ENCODE data around the gene KRT75.
"Not testable (repeated sequence)": the region's sequence is repeated elsewhere in the genome, so short reads cannot be mapped to it uniquely, and the experiment has no call there.

Gene KRT75

DNA sequence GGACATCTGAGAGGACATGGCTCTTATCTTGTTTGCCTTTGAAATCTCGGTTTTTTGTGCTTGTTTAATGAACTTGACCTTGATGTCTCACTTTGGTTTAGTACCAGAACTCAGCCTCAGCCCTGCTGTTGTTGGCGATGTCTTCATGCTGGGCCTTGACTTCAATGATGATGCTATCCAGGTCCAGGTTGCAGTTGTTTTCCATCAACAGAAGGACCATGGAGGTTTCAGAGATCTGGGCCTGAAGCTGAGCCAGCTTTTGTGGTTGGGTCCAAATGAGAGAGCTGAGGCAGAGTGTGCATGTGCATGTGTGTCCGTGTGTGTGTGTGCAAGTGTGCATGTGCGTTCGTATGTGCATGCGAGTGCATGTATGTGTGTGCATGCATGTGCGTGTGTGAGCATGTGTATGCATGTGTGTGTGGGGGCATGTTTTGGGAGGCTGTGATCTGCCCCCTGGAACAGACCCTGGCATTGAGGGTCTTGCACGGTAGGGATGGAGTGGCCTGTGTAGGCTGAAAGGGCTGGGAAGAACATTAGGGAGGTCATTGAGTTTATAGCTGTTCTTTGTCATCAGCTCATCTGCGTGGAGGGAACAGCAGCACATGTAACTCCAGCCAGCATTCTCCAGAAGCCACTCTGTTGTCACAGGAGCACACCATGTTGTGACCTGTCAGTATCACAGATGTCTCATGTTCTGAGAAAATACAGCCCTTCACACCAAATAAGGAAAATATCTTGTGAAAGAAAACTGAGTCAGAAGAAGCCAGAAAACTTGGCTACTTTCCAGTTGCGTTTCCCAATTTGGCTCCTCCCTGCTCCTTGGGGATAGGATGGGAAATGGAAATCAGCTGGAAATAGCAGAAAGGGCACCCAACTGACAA, 18.1 kb downstream of the KRT75 start:
- DNase-seq: no peak

DNA sequence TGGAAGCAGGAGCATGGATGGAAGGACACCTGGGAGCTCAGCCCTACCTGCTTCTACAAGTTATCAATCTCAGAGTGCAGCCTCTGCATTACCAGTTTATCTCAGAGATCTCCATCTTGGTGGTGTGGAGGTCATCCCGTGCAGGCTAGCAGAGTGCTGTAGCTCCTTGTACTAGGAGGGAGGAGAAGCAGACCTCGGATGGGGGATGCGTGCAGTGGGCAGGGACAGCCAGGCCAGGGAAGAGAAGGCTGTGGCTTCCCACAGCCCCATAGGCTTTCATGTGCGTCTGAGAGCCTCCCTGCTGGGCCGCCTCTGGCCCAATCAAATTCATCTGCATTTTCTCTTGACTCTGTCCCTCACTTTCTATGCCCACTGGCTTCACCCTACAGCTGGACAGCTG, 19.2 kb downstream of the KRT75 start:
- no peak for DNase-seq

DNA sequence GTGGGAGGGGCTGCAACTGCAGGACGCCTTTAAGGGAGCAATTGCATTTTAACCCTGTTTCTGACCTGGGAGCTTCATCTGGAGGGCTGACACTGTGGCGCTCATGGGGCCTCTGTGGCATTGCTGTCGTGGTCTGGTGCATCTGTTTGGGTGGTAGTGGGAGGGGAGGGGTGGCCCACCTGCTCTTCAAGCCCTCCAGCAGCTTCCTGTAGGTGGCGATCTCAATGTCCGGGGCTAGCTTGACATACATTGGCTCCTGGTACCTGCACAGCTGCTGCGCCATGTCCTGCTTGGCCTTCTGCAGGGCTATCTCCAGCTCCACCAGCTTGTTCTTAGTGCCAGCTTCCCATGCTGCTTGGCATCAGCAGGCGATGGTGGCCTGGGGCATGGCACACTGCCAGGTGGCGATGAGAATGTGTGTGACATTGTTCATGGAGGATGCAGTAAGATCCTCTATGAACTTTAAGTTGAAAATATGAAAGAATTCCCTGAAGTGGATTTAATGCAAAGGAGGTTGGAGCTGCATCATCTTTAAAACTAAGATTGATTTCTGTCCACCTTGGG, 20.3 kb downstream of the KRT75 start:
- no peak for DNase-seq

DNA sequence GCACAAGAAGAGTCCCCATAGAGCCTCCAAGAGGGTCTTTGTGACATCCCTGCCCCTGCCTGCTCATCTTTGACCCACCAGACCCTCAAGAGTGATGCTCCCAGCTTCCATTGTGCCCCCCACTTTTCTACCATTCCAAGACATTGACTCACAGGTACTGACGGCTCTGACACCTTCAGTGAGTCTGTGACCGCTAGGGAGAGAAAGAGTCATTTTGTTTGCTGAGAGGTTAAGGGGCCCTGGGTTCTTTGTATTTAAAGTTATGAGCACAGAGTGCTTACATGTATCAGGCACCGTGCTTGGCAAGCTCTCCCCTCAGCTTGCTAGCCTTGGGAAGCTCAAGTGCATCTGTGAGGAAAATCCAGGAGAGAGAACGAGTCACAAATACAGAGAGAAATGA, 21.0 kb downstream of the KRT75 start:
- DNase-seq: no peak

DNA sequence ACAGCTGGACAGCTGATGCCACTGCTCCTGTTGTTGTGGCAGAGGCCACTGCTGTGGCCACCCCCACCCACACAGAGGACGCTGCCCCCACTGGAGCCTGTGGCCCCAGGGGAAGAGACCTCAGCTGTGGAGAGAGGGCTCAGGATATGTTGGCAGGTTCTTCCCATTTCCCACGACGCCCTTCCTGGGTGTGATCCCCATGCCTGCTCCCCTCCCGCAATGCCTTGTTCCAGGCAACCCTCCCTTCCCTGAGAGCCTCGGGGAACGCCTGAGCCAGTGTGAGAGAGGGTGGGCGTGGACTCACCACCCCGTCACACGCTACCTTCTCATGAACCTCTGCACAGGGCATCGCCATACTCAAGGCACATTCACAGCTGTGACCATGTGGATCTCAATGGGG, 22.4 kb downstream of the KRT75 start:
- DNase-seq: no peak

DNA sequence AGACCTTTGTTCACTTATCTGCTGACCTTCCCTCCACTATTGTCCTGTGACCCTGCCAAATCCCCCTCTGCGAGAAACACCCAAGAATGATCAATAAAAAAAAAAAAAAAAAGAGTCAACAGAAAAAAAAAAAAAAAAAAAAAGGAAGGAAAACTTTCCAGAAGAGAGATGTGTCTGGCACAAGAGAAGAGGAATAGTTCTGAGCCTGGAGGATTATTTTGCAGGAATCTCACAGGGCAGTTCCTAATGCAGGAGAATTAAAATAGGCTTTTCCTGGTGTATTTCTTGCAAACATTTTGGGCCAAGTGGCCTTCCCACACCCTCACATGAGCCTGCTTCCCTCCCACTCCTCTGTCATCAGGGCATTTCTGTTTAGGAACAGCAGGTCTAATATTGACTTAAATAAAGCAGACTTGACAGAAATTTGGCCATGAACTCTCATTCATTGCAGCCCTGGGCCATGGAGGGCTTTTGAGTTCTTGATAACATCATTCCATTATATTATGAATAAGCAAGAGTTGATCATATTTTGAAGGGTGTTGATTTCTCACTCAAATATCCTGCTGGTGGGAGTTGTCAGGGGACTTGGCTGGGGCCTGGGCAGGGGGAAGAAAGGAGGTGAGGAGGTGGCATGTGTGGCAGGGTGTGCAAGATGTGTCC, 23.5 kb downstream of the KRT75 start:
- not testable (repeated sequence) for DNase-seq

DNA sequence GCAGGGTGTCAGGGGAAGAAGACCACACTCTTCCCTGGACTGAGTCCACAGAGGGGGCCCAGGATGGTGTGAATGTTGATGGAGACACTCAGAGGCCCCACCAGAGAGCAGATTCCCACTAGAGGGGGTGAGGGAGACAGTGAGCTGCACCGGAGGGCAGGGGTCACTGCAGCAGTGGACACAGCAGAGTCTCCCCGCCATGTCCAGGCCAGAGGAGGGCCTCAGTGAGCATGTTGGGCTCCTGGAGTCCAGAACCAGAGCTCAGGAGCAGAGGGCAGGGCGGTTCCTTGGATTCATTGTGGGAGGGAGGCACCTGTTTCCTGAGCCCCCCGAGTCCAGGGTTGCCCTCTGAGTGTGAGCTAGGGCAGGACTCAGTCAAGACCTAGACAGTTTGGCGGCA, 26.3 kb downstream of the KRT75 start:
- DNase-seq: no peak

DNA sequence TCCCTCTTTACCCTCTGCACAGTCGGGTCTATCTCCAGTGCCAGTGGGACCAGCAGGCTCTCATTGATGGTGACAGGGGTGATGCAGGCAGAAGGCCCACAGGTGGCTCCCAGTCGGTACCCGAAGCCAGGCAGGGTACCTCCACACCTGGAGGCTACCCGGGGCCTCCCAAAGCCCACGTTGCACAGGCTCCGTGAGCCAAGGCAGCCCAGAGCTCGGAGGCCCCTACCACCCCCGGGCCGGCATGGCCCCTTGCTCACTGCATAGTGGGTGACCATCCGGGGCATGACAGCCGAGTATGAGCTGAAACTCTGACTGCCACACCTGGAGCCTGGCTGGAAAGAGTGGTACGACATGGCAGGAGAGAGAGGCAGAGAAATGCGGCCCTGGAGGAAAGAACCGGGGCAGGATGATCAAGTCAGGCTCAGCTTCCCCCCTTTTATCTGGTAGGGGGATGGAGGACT, 28.2 kb downstream of the KRT75 start, which contains the start of gene KRT82:
Gene KRT82 (minus strand): TSS at position 414 of the 464 bp plus-strand sequence. CDS start 58 bp downstream, at position 356.
- DNase-seq: no peak

DNA sequence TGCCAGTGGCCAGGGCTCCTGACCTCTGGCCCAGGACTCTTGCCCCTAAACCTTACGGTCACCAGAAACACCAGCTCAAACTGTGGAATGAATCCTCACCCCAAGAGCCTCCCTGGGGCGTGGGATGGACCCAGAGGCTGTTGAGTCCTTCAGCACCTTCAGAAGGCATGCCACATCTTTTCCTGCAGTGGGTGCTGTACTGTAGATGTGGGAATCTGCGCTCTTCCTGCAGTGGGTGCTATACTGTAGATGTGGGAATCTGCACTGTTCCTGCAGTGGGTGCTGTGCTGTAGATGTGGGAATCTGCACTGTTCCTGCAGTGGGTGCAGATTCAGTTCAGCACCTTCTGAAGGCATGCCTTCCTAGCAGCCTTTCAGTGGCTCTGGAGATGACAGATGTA, 29.2 kb downstream of the KRT75 start:
- DNase-seq: no peak

DNA sequence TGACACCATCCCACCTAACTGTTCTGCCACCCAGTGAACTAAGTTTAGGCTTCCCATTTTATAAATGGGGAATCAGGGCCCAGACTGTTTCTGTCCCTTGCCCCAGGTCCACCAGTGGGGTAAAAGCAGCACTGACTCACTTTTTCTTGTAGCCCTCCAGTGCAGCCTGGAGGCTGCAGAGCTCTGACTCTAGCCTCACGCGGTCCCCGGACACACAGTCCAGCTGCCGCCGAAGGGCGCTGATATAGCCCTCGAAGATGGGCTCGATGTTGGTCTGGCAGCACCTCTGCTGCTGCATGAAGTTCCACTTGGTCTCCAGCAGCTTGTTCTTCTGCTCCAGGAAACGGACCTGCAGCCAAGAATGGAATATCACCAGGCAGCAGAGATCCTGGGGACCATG, 30.6 kb downstream of the KRT75 start:
- DNase-seq: no peak

DNA sequence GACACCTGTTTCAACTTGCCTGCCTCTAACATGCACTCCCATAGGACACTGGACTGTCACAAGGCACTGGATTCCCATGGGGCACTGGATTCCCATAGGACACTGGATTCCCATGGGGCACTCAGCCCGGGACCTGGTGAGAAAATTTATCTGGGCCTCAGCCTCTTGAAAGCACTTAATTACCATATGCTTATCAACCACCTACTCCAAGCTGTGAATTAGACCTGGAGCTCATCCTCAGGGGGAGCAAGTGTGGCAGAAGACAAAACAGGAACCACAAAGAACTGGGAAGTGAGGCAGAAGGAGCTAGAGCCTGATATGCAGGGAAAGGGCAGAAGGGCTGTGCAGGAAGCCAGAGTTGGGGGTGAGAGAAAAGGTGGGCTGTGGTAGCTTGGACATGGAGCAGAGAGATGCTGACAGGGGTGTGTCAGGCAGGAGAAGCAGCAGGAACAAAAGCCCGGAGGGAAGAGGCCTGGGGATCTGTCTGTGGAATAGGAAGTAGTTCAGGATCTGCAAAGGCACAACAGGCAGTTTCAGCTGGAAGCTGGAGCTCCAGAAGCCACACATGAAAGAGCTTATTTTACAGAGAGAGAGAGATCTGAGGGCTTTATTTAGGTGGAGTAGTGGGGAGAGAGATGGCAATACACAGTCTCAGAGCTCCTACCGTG, 31.2 kb downstream of the KRT75 start:
- no peak for DNase-seq

DNA sequence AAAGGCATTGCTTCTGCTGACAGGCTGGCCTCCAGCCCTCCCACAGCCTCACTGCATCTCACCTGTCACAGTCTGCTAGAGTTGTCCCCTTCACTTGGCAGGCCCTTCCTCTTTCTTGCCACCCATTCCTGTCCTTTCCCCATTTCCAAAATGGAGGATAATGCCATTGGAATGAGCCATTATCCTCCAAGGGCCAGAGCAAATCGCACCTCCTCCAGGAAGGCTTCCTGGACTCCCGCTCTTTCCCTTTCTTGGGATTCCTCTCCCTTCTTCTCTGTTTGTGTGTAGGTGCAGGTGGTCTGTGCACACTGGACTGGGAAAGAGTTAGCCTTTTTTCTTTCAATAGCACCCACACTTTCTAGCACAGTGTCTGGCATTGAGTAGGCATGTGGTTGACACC, 31.8 kb downstream of the KRT75 start:
- DNase-seq: no peak

DNA sequence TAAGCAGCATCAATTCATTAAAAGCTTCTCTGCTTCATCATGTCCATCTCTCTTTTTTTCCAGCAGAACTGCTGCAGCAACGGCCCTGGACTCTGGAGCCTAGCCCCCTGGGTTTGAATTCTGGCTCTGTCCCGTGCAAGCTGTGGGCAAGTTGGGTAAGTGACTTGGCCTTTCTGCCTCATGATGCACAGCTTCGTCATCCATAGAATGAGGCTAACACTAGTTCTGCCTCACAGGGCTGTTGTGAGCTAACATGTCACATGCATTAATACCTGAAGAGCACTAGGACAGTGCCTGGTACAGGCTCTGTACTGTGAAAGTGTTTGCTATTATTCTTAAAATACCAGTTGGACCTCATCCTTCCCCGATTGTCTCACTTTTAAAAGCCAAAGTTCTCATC, 32.2 kb downstream of the KRT75 start:
- no peak for DNase-seq

DNA sequence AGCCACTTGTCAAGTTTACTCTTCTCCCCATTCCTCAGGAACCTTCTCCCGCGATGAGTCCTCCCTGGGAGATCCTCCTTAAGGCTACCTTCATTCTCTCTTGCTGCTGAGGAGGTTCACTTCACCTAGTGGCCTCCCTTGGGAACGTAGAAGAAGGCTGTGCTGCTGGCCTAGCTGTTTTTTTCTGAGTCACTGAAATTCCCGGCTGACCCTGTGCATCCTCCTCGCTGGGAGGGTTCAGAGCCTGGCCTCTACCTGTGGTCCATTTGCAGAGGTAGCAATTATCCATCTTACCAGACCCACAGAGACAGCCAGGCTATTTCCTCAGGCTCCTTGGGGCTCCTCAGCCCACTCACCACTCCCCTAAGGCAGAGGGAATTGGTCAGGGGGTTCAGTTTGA, 32.6 kb downstream of the KRT75 start:
- no peak for DNase-seq

DNA sequence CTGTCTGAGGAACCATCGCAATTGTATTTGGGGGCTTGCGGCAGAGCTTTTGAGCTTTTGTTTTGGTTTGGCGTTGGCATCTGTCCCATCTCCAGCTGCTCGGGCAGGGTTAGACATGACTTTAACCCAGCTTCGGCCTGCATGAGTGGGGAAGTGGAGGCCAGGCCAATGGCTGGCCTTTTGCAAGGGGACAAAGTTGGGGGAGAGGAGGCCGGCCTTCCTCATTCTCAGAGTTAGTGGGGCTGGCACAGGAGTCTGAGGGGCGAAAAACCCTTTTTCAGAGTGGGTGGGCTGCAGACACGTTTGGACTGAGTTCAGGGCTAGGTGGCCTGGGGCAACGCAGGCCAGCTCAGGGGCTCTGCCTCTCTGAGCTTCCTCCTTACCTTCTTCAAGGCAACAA, 33.3 kb downstream of the KRT75 start:
- no peak for DNase-seq

DNA sequence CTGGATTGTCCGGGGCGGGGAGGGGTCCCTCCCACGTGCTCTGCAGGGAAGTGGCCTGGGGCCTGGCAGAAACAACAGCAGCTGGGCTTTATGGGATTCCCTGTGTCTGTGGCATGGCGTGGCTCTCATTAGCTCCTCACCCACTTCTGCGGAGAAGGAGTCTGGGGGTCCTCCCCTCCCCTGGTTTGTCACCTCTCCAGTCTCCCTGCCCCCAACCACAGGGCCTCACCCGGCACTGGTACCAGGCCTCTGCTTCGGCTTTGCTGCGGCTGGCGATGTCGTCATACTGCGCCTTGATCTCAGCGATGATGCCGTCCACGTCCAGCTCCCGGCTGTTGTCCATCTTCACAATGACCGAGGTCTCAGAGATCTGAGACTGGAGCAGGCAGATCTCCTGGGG, 34.4 kb downstream of the KRT75 start:
- DNase-seq: no peak

DNA sequence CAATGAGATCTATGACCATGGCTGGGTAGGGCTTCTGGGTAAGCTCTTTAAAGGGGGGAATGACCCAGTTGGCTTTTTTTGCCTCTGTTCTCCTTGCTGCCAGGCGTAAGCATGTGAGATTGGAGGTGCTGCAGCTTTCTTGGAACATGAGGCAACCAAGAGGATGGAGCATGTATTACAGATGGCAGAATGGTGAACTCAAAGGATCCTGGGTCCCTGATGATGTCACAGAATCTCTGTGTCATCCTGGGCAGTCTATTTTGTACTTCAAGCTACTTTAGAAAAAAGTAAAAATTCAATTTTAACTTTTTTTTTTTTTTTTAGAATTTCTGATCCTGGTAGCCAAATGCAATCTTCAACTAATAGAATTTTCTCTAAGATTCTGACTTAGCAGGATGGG, 36.0 kb downstream of the KRT75 start:
- no peak for DNase-seq

DNA sequence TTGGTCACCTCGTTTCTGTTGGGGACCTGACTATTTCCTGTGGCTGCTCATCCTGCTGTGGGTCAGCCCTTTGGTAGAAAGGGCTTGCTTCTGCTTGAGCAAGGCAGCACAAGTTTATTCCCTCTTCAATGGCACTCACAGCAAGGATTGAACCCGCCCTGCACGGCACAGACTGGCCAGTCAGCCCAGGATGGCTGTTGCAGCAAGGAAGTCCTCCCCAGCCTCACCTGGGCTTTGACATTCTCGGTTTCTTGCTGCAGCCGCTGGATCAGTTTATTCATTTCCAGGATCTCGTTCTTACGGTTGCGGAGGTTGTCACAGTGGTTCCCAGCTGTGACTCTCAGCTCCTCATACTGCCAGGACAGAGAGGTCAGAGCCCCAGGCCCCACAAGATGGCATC, 37.5 kb downstream of the KRT75 start:
- no peak for DNase-seq

DNA sequence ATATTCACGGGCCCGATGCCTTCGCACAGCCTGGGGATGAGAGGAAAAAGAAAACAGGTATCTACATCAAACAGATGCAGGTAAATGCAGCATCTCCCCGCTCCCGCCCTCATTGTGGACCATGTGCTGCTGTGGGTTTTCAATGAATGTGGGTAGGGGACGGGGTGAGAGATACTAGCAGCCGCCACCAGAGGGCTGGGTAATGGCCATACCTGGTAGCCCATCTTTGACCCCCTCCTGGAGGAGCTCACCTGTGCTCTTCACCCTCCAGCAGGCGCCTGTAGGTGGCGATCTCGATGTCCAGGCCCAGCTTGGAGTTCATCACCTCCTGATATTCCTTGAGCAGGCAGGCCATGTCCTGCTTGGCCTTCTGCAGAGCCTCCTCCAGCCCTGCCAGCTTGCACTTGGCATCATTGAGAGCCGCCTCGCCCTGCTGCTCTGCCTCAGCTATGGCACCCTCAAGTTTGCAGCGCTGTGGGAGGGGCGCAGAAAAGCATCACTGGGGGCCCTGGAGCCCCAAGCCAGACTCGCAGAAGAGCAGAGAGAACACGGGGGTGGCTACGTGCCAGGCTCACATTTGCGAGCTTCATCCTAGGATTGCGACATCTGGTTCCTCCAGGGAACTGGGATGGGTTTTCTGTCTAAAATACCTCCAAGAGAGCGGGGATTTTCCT, 38.3 kb downstream of the KRT75 start:
- no peak for DNase-seq

DNA sequence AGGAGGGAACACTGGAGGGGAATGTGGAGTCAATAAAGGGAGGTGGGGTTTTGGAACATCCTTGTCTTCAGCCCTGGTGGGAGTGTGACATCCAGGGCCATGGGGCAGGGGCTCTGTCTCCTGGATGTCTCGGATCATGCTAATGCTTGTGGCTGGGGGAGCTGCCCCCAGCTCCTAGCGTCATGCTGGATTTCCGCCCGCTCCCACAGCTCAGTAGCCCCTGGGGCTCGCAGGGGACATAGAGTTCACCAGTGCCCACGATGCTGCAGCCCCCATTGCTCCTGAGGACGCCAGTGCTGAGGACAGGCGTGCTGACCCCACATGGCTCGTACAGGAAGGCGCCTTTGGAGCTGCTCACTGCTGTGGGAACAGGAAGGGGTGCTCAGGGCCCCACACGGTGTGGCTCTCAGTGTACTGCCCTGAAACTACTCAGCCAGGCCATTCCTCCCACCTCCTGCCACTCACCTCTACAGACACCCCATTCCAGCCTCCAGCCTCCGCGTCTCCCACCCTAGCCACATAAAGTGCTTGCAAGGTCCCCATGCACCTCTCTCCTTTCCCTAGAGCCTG, 39.2 kb downstream of the KRT75 start:
- DNase-seq: no peak

DNA sequence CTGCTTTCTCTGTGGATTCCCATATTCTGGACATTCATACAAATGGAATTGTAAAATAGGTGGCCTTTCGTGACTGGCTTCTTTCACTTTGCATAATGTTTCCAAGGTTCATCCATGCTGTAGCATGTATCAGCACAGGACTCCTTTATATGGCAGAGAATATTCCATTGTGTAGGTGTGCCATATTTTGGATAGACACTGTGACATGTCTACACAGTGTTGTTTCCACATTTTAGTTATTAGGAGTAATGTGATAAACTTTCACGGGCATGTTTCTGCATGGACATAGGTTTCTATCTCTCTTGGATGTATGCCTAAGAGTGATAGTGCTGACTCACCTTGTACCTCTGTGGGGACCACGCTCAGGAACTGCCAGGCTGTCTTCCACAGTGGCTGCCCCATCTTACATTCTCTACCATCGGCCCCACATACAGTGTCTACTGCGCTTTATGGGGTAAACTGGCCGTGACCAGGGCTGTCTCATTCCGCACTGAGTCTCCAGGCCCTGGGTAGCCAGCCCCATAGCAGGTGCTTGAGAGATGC, 41.6 kb downstream of the KRT75 start:
- DNase-seq: no peak

DNA sequence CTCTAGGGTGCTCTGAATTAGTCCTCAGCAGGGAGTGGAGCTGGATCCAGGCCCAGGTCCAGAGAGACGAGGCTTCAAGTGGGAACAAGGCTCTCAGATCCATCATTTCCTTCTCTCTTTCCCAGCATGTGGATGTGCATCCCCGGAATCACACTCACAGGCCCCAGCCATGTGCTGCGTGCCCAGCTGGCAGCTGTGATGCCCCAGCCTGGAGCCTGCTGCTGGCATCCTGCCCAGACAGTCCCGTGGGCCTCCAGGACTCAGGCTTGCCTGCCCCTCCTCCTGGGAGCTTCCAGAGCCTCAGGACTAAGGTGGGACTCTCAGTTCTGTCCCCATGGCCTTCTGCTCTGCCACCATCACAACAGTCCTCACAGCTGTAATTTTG, 42.6 kb downstream of the KRT75 start:
- no peak for DNase-seq

All from stimulated activated CD4-positive, alpha-beta T cell treated with anti-CD3 and anti-CD28 coated beads, Interleukin-2, amount 100 ng/mL, for 48 hours (primary cell).